ENCODE data around the gene LRRC4.

Gene LRRC4

DNA sequence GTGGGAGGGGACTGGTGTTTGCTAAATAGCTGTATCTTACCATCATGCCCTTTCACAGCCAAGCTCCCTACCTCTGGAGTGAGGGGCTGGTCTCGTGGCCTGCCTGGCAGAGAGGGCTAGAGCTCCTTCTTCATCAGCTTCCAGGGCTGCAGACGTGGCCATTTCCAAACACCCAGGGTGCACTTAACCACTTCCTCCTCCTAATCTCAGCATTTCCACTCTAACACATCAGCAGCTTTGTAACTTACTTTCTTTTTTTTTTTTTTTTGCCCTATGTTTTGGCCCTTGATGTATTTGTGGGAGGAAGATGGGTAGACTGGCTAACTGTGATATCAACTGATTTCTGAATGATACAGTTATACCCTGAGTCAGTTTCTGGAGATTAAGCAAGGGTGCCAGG is 27.4 kb downstream of the LRRC4 start:
- CTCF ChIA-PET = no interaction called here
- DNase-seq (ENCODE audit: extremely low spot score) = no peak
- POLR2A ChIA-PET = no interaction called here
- TF ChIP-seq LEF1 (IDR thresholded peaks at IDR 0.05; ENCODE audit: borderline replicate concordance) (no peak), FOXK2 (IDR thresholded peaks at IDR 0.05) (no peak), SP1 (IDR thresholded peaks at IDR 0.05) (no peak), FOXA1 (IDR thresholded peaks at IDR 0.05) (no peak), ARNT (IDR thresholded peaks at IDR 0.05) (no peak), BHLHE40 (IDR thresholded peaks at IDR 0.05; ENCODE audit: borderline replicate concordance) (no peak)
- TF ChIP-seq, protein P1, sequence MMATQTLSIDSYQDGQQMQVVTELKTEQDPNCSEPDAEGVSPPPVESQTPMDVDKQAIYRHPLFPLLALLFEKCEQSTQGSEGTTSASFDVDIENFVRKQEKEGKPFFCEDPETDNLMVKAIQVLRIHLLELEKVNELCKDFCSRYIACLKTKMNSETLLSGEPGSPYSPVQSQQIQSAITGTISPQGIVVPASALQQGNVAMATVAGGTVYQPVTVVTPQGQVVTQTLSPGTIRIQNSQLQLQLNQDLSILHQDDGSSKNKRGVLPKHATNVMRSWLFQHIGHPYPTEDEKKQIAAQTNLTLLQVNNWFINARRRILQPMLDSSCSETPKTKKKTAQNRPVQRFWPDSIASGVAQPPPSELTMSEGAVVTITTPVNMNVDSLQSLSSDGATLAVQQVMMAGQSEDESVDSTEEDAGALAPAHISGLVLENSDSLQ (IDR thresholded peaks at IDR 0.05) = no peak

GRCh38 chr7:128003167-128003566 is 28.1 kb downstream of the LRRC4 start:
- CTCF ChIA-PET = no interaction called here

DNA sequence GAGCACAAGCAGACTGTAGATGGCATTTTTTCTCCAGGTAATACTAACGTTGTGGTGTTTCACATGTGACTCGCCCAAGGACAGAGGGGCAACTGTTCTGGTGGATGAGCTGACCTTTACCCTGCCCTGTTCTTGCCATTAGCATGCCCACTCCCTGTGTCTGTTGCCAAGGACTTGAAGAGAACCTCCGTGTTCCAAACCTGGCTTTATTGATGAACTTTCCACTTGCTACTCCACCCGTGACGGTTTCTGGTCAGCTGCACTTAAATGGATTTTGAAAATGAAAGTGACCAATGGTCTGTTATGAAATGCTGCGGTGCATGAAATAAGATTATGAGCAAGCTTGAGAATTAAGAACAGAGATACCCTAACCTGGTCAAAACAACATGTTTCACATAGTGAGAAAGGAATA is 30.4 kb downstream of the LRRC4 start:
- TF ChIP-seq BHLHE40 (IDR thresholded peaks at IDR 0.05; ENCODE audit: borderline replicate concordance) = no peak
- TF ChIP-seq, protein P1 (IDR thresholded peaks at IDR 0.05) = no peak
- TF ChIP-seq SP1 (IDR thresholded peaks at IDR 0.05) = no peak
- no peak for TF ChIP-seq ZNF384 (IDR thresholded peaks at IDR 0.05)
- TF ChIP-seq ARNT (IDR thresholded peaks at IDR 0.05) = no peak
- no peak for TF ChIP-seq NFRKB (IDR thresholded peaks at IDR 0.05)
- TF ChIP-seq FOXM1 (IDR thresholded peaks at IDR 0.05; ENCODE audit: borderline replicate concordance) = no peak
- TF ChIP-seq L3MBTL2 (conservative IDR thresholded peaks at IDR 0.05) = no peak
- TF ChIP-seq HDGF (IDR thresholded peaks at IDR 0.05; ENCODE audit: borderline replicate concordance) = no peak
- TF ChIP-seq CTBP1 (IDR thresholded peaks at IDR 0.05; ENCODE audit: borderline replicate concordance) = no peak
- no peak for TF ChIP-seq TARDBP (IDR thresholded peaks at IDR 0.05)
- no peak for TF ChIP-seq FOXK2 (IDR thresholded peaks at IDR 0.05)
- TF ChIP-seq SUZ12 (IDR thresholded peaks at IDR 0.05) = no peak
- TF ChIP-seq FOXA1 (IDR thresholded peaks at IDR 0.05) = no peak
- no peak for TF ChIP-seq ELF4 (IDR thresholded peaks at IDR 0.05)
- no peak for TF ChIP-seq LEF1 (IDR thresholded peaks at IDR 0.05; ENCODE audit: borderline replicate concordance)
- DNase-seq (ENCODE audit: extremely low spot score) = no peak
- ChIA-PET CTCF (no interaction called here), POLR2A (no interaction called here)

More at GRCh38 chr7:128003167-128003566, 28.1 kb downstream of the LRRC4 start:
- POLR2A ChIA-PET = no interaction called here
- TF ChIP-seq BHLHE40 (IDR thresholded peaks at IDR 0.05; ENCODE audit: borderline replicate concordance) = no peak
- TF ChIP-seq FOXA1 (IDR thresholded peaks at IDR 0.05) = no peak
- TF ChIP-seq ZNF384 (IDR thresholded peaks at IDR 0.05) = no peak
- no peak for TF ChIP-seq SUZ12 (IDR thresholded peaks at IDR 0.05)
- TF ChIP-seq ELF4 (IDR thresholded peaks at IDR 0.05) = no peak
- no peak for TF ChIP-seq CTBP1 (IDR thresholded peaks at IDR 0.05; ENCODE audit: borderline replicate concordance)
- TF ChIP-seq ARNT (IDR thresholded peaks at IDR 0.05) = no peak
- no peak for TF ChIP-seq LEF1 (IDR thresholded peaks at IDR 0.05; ENCODE audit: borderline replicate concordance)
- DNase-seq (ENCODE audit: extremely low spot score) = no peak

GRCh38 chr7:128000048-128000447 is 31.2 kb downstream of the LRRC4 start:
- ChIA-PET CTCF (interaction anchor here (0.8 kb wide), 1 partner anchor 12 kb away, joined by 3 read pairs; no protein-coding TSS in a partner anchor), POLR2A (interaction anchor here (1.0 kb wide), 1 partner anchor 11 kb away, joined by 3 read pairs; no protein-coding TSS in a partner anchor)
- TF ChIP-seq HDGF (IDR thresholded peaks at IDR 0.05; ENCODE audit: borderline replicate concordance) = no peak
- no peak for TF ChIP-seq ARNT (IDR thresholded peaks at IDR 0.05)
- no peak for TF ChIP-seq FOXK2 (IDR thresholded peaks at IDR 0.05)
- no peak for TF ChIP-seq FOXA1 (IDR thresholded peaks at IDR 0.05)
- TF ChIP-seq ELF4 (IDR thresholded peaks at IDR 0.05) = no peak
- no peak for TF ChIP-seq FOXM1 (IDR thresholded peaks at IDR 0.05; ENCODE audit: borderline replicate concordance)
- TF ChIP-seq CTBP1 (IDR thresholded peaks at IDR 0.05; ENCODE audit: borderline replicate concordance) = no peak
- no peak for DNase-seq (ENCODE audit: extremely low spot score)

DNA sequence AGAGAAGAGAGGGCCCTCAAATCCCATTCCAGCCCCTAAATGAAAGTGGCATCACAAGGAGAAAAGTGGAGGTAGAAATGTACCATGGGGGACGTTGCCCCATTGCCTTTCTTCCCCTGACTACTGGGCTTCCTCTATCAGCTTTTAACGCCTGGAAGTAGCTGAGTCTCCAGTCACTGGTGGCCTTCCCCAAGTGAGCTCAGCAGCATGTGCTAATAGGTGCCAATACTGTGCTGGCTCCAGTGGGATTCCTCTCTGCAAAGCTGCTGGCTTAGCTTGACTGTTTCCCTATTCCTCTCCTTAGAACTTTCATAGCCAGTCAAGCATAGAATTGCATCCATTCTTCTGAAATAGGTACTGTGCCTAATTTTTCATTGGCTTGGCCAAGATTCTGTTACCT is 32.6 kb downstream of the LRRC4 start:
- TF ChIP-seq FOXK2 (IDR thresholded peaks at IDR 0.05) = no peak
- TF ChIP-seq L3MBTL2 (conservative IDR thresholded peaks at IDR 0.05) = no peak
- no peak for TF ChIP-seq NFRKB (IDR thresholded peaks at IDR 0.05)
- no peak for TF ChIP-seq ELF4 (IDR thresholded peaks at IDR 0.05)
- TF ChIP-seq SP1 (IDR thresholded peaks at IDR 0.05) = no peak
- TF ChIP-seq ZNF384 (IDR thresholded peaks at IDR 0.05) = no peak
- TF ChIP-seq TARDBP (IDR thresholded peaks at IDR 0.05) = no peak
- no peak for TF ChIP-seq SUZ12 (IDR thresholded peaks at IDR 0.05)
- TF ChIP-seq BHLHE40 (IDR thresholded peaks at IDR 0.05; ENCODE audit: borderline replicate concordance) = no peak
- TF ChIP-seq FOXA1 (IDR thresholded peaks at IDR 0.05) = no peak
- TF ChIP-seq CTBP1 (IDR thresholded peaks at IDR 0.05; ENCODE audit: borderline replicate concordance) = no peak
- no peak for TF ChIP-seq HDGF (IDR thresholded peaks at IDR 0.05; ENCODE audit: borderline replicate concordance)
- TF ChIP-seq, protein P1 (IDR thresholded peaks at IDR 0.05) = no peak
- no peak for TF ChIP-seq ARNT (IDR thresholded peaks at IDR 0.05)
- TF ChIP-seq FOXM1 (IDR thresholded peaks at IDR 0.05; ENCODE audit: borderline replicate concordance) = no peak
- no peak for TF ChIP-seq LEF1 (IDR thresholded peaks at IDR 0.05; ENCODE audit: borderline replicate concordance)
- DNase-seq (ENCODE audit: extremely low spot score) = no peak
- POLR2A ChIA-PET = no interaction called here
- CTCF ChIA-PET = no interaction called here

DNA sequence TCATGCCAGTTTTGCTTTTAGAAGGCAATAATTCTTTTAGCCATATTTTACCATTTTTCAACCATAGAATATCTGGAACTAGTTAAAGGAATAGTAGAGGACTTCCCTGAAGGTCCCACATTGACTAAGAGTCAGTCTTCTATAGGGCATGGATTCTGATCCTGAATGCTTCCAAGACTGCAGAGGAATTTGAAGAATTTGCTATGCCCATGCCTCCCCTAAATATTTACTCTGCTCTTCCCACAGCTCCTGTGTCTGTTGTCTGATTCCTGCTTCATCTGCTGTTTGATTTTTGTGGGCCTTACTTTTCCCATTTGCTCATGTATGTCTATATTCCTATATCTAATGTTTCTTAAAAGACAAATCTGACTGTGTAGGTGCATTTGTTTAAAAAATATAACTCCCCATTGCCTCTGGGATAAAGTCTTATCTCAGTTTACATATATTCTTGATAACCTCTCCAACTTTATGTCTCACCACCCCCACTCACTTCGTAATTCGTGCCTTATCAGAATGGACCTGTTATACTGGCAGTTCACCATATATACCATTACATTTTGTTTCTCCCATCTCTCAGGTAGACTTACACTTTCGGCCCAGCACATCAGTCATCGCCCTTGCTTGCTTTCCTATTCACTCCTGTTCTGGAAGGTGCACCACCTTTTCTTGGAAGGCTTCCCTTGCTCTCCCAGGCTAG is 33.9 kb downstream of the LRRC4 start:
- DNase-seq (ENCODE audit: extremely low spot score) = no peak
- CTCF ChIA-PET = no interaction called here
- TF ChIP-seq L3MBTL2 (conservative IDR thresholded peaks at IDR 0.05) = no peak
- TF ChIP-seq ELF4 (IDR thresholded peaks at IDR 0.05) = no peak
- no peak for TF ChIP-seq BHLHE40 (IDR thresholded peaks at IDR 0.05; ENCODE audit: borderline replicate concordance)
- TF ChIP-seq HDGF (IDR thresholded peaks at IDR 0.05; ENCODE audit: borderline replicate concordance) = no peak
- no peak for TF ChIP-seq SP1 (IDR thresholded peaks at IDR 0.05)
- TF ChIP-seq, protein P1 (IDR thresholded peaks at IDR 0.05) = no peak
- no peak for TF ChIP-seq ARNT (IDR thresholded peaks at IDR 0.05)
- POLR2A ChIA-PET = no interaction called here
